Upper lobe of left lung (tissue), 6 donors: Measurements from ENCODE around the gene CYRIA. TPM values are rescaled to one million over a fixed set of nuclear protein-coding genes. Genes with fewer than 3 reads are reported as not detected.

Experiments used
- ATAC-seq, 2 donors: fragments of 200-7000 bp; cut with Tn5 transposase; one replicate each; pipeline ENCODE4 v1.9.1; 2022; ENCODE audit warnings: mild to moderate bottlenecking in 2 of 2, moderate library complexity in 2 of 2; ENCODE audit not compliant: low FRiP score in 2 of 2
- DNase-seq, 2 donors: peaks; one replicate each; pipeline ENCODE4 v3.0.0-alpha.2; 2019 to 2020
- H3K27ac ChIP-seq, 4 donors: fragments of 200-600 bp; sonication (generic); one replicate each; pipeline ENCODE4 v1.5.1; 2016 to 2019
- H3K27me3 ChIP-seq, 4 donors: fragments of 200-600 bp; sonication (generic); one replicate each; pipeline ENCODE4 v1.5.1; 2017 to 2019
- H3K36me3 ChIP-seq, 4 donors: fragments of 200-600 bp; sonication (generic); one replicate each; pipeline ENCODE4 v1.5.1; 2016 to 2019
- H3K4me1 ChIP-seq, 4 donors: fragments of 200-600 bp; sonication (generic); one replicate each; pipeline ENCODE4 v1.5.1; 2018 to 2019
- H3K4me3 ChIP-seq, 4 donors: fragments of 200-600 bp; sonication (generic); one replicate each; pipeline ENCODE4 v1.5.1; 2017 to 2019; ENCODE audit warnings: mild to moderate bottlenecking in 2 of 4, moderate library complexity in 1 of 4
- H3K9me3 ChIP-seq, 4 donors: fragments of 200-600 bp; sonication (generic); one replicate each; pipeline ENCODE4 v1.5.1; 2018 to 2019
- EP300 ChIP-seq, 4 donors: sonication (generic); formaldehyde crosslinking; IDR thresholded peaks; one replicate each; pipeline ENCODE4 v1.5.1; 2017; ENCODE audit warnings: antibody characterized with exemption in 4 of 4, control low read depth in 2 of 4
- POLR2A ChIP-seq, 4 donors: fragments of 450-650 bp; IDR thresholded peaks; one replicate each; pipeline ENCODE4 v1.5.1; 2016 to 2017; ENCODE audit warnings: antibody characterized with exemption in 4 of 4, mild to moderate bottlenecking in 2 of 4
- POLR2AphosphoS5 ChIP-seq, 2 donors: sonication (generic); formaldehyde crosslinking; IDR thresholded peaks; one replicate each; pipeline ENCODE4 v1.5.1; 2017; ENCODE audit warnings: antibody characterized with exemption in 2 of 2
- WGBS, 2 donors: methylation state at CpG; one replicate each; pipeline ENCODE4 v1.1.5; 2017 to 2018; 5-methylcytosine and 5-hydroxymethylcytosine counted together
- total RNA-seq, 6 donors: library from RNA; depleted of rRNA in 4 of 6; stranded (reverse); fragments of >200 nt in 4 of 6; gene quantifications; one replicate each; pipeline versions ENCODE4 v1.1.0 to v1.2.1, GENCODE V29; 2016 to 2021
- TF ChIP-seq, protein P1 (sequence below), 6 experiments: fragments of 450-650 bp in 4 of 6; fragments of 200-600 bp in 2 of 6; sonication (generic) in 2 of 6; IDR thresholded peaks; one replicate each; pipeline ENCODE4 v1.5.1; 2016 to 2019; ENCODE audit warnings: antibody characterized with exemption in 6 of 6
- donor health status: DM: no; HTN: no; CAD: no; lungs with moderate emphysema.
- donor health status: DM: no; HTN: yes; CAD: no; lungs with severe emphysema.

The CYRIA gene
- total RNA-seq, 6 donors from 2014 or later = 14.9 to 23.5 (median 20.5) TPM

DNA sequence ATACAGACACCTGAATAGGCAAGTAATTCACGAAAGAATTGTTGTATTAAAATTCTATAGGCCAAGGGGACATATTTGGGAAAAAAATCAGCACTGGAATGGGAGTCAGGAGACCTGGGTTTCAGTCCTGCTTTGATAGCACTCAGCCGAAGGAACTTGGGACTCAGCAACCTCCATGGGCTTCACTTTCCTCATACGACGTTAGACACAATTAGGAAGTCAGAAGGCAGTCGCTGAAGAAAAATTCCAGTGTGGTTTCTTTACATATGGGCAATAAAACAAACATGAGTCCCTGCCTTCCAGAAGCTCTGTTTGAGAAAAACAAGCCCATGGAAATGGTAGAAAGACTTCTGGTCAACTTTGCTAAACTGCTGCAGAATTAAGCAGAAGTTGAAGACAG, 15.1 kb upstream of the CYRIA start:
- no peak overlapping the region for H3K4me3 ChIP-seq
- no peaks in the 10 kb centered on the region for H3K36me3 ChIP-seq
- no peaks in the 10 kb centered on the region for H3K27me3 ChIP-seq
- 58 to 85% methylated on average over 5 of the region's 5 CpGs for WGBS, 2 donors
- peaks cover 3 to 11% (median 6%) of the 10 kb centered on the region in 4 donors for H3K9me3 ChIP-seq
- DNase-seq = no peak
- TF ChIP-seq EP300 (IDR thresholded peaks at IDR 0.05) (no peak), POLR2AphosphoS5 (IDR thresholded peaks at IDR 0.05) (no peak), POLR2A (IDR thresholded peaks at IDR 0.05) (no peak)
- TF ChIP-seq, protein P1, sequence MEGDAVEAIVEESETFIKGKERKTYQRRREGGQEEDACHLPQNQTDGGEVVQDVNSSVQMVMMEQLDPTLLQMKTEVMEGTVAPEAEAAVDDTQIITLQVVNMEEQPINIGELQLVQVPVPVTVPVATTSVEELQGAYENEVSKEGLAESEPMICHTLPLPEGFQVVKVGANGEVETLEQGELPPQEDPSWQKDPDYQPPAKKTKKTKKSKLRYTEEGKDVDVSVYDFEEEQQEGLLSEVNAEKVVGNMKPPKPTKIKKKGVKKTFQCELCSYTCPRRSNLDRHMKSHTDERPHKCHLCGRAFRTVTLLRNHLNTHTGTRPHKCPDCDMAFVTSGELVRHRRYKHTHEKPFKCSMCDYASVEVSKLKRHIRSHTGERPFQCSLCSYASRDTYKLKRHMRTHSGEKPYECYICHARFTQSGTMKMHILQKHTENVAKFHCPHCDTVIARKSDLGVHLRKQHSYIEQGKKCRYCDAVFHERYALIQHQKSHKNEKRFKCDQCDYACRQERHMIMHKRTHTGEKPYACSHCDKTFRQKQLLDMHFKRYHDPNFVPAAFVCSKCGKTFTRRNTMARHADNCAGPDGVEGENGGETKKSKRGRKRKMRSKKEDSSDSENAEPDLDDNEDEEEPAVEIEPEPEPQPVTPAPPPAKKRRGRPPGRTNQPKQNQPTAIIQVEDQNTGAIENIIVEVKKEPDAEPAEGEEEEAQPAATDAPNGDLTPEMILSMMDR (IDR thresholded peaks at IDR 0.05) = no peak
- H3K4me1 ChIP-seq = no peaks in the 10 kb centered on the region
- no peak overlapping the region for H3K27ac ChIP-seq
- no peak for ATAC-seq

DNA sequence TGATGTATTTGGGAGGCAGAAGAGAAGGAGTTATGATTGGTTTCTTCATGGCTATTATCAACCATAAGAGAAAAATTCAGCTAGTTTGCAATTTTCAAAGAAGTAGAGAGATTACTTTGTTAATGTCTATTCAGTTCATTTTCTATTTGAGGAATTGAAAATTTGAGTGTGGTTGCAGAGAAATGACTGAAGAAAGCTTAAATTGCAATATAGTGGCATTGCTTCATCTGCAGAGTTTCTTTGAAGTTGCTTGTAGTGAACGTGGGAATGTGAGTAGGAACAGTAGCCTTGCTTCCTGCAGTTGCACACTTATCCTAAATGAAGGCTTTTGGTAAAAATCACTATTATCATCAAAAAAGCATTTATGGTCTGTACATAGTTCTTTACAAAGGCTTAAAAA, 14.7 kb upstream of the CYRIA start:
- TF ChIP-seq POLR2A (IDR thresholded peaks at IDR 0.05) = no peak
- TF ChIP-seq POLR2AphosphoS5 (IDR thresholded peaks at IDR 0.05) = no peak
- no peak for TF ChIP-seq EP300 (IDR thresholded peaks at IDR 0.05)
- TF ChIP-seq, protein P1 (IDR thresholded peaks at IDR 0.05) = no peak
- Histone ChIP-seq H3K27ac (no peak overlapping the region), H3K4me3 (no peak overlapping the region), H3K9me3 (peaks cover 3 to 11% (median 6%) of the 10 kb centered on the region in 4 donors), H3K27me3 (no peaks in the 10 kb centered on the region), H3K4me1 (no peaks in the 10 kb centered on the region), H3K36me3 (no peaks in the 10 kb centered on the region)
- WGBS, 2 donors = 46 to 64% methylated on average over 1 of the region's 1 CpG
- no peak for DNase-seq
- no peak for ATAC-seq

DNA sequence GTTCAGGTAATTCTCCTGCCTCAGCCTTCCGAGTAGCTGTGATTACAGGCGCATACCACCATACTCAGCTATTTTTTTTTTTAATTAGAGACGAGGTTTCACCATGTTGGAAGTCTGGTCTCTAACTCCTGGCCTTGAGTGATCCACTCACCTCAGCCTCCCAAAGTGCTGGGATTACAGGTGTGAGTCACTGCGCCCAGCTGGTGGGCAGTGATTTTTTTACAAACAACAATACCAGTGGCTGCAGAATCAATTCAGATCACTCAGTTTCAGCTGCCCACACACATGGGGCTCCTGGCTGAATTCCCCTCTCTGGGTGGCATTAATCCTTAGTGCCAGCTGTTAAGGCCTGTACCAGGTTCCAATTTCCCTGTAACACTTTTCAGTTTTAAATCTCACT, 13.3 kb upstream of the CYRIA start:
- no peak for ATAC-seq
- TF ChIP-seq, protein P1 (IDR thresholded peaks at IDR 0.05) = no peak
- no peak for TF ChIP-seq EP300 (IDR thresholded peaks at IDR 0.05)
- Histone ChIP-seq H3K4me1 (no peaks in the 10 kb centered on the region), H3K36me3 (no peaks in the 10 kb centered on the region), H3K4me3 (no peak overlapping the region), H3K27me3 (no peaks in the 10 kb centered on the region), H3K9me3 (peaks cover 3 to 11% (median 6%) of the 10 kb centered on the region in 4 donors), H3K27ac (no peak overlapping the region)
- no peak for DNase-seq
- 90 to 94% methylated on average over 4 of the region's 4 CpGs for WGBS, 2 donors

DNA sequence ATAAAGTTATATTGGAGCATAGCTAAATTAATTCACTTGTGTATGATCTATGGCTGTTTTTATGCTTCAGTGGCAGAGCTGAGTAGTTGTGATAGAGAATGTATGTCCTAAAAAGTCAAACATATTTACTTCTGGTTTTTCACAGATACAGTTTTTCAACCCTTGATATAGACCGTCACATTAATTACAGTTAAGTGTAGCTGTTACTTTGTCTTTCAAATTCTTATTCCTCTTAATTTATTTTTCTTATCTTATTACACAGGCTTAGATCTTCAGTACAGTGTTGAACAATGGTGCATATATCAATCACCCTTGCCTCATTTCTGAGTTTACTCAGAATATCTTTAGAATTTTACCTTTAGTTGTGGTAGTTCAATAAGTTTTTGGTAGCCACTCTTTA, 12.2 kb upstream of the CYRIA start:
- Histone ChIP-seq H3K27me3 (no peaks in the 10 kb centered on the region), H3K36me3 (no peaks in the 10 kb centered on the region), H3K9me3 (peaks cover 3 to 11% (median 6%) of the 10 kb centered on the region in 4 donors), H3K27ac (no peak overlapping the region), H3K4me1 (no peaks in the 10 kb centered on the region), H3K4me3 (no peak overlapping the region)
- ATAC-seq = no peak
- no peak for TF ChIP-seq POLR2A (IDR thresholded peaks at IDR 0.05)
- no peak for TF ChIP-seq POLR2AphosphoS5 (IDR thresholded peaks at IDR 0.05)
- no peak for TF ChIP-seq EP300 (IDR thresholded peaks at IDR 0.05)
- TF ChIP-seq, protein P1 (IDR thresholded peaks at IDR 0.05) = no peak
- DNase-seq = no peak
- 97 to 100% methylated on average over 1 of the region's 1 CpG for WGBS, 2 donors

DNA sequence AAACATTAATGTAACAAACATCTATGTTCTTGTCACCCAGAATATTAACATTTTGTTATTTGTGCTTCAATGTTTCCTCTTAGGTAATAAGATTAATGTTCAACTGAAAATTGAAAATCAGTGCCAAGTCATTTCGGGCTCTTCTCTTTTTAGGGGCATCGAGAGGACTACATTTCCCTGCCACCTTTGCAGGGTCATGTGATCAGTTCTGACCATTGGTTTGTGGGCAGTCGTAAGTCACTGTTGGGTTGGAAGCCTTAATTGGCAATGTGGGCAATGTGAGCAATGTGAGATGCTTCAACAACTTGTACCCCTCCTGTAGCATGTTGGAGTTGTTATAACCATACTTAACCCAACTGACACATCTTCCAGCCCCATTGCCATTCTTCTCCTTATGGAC, 10.1 kb upstream of the CYRIA start:
- Histone ChIP-seq H3K36me3 (no peaks in the 10 kb centered on the region), H3K4me3 (no peak overlapping the region), H3K27ac (no peak overlapping the region), H3K4me1 (no peaks in the 10 kb centered on the region), H3K27me3 (no peaks in the 10 kb centered on the region), H3K9me3 (peaks cover 3 to 11% (median 6%) of the 10 kb centered on the region in 4 donors)
- DNase-seq (no peak), ATAC-seq (no peak)
- 92 to 94% methylated on average over 3 of the region's 3 CpGs for WGBS, 2 donors
- TF ChIP-seq POLR2AphosphoS5 (IDR thresholded peaks at IDR 0.05) (no peak), POLR2A (IDR thresholded peaks at IDR 0.05) (no peak), EP300 (IDR thresholded peaks at IDR 0.05) (no peak)
- TF ChIP-seq, protein P1 (IDR thresholded peaks at IDR 0.05) = no peak
